Measurements from ENCODE around the gene ANAPC4. TPM values are rescaled to one million over a fixed set of nuclear protein-coding genes. Genes with fewer than 3 reads are reported as not detected.

The ANAPC4 gene
- total and polyA plus RNA-seq, 9 donors = 18.7 to 106 (median 34.4) TPM

DNA sequence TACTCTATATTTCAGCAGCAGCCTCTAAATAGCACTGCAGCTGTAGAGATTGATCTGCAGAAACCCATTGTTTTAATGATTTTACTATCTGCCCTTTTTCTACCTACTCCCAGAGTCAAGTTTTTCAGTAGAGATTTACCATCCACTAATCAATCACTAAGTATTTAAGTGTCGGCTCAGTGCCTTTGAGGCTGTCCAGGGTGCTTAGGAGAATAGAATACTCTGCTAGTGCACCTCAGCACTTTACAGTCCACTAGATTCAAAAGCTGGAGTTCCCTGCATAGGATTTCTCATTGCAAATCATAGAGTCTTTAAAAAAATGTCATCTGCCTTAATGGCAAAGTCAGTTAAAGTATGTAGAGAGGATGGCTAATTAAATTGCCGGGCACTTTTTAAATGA, 29.6 kb upstream of the ANAPC4 start:
- Histone ChIP-seq H3K27me3 (no peaks in the 10 kb centered on the region), H3K4me3 (no peak overlapping the region), H3K9me3 (no peaks in the 10 kb centered on the region), H3K36me3 (no peaks in the 10 kb centered on the region), H3K4me1 (ENCODE audit: insufficient read depth) (no peaks in the 10 kb centered on the region), H3K27ac (no peak overlapping the region)
- intact Hi-C loops (cut with DNase I) = no loop called here
- 79 to 93% (median 83%) methylated on average over 2 of the region's 2 CpGs for WGBS, 3 donors
- DNase-seq = no peak
- TF ChIP-seq POLR2A (IDR thresholded peaks at IDR 0.05) = no peak
- no peak for TF ChIP-seq EP300 (IDR thresholded peaks at IDR 0.05)
- TF ChIP-seq, protein P1, sequence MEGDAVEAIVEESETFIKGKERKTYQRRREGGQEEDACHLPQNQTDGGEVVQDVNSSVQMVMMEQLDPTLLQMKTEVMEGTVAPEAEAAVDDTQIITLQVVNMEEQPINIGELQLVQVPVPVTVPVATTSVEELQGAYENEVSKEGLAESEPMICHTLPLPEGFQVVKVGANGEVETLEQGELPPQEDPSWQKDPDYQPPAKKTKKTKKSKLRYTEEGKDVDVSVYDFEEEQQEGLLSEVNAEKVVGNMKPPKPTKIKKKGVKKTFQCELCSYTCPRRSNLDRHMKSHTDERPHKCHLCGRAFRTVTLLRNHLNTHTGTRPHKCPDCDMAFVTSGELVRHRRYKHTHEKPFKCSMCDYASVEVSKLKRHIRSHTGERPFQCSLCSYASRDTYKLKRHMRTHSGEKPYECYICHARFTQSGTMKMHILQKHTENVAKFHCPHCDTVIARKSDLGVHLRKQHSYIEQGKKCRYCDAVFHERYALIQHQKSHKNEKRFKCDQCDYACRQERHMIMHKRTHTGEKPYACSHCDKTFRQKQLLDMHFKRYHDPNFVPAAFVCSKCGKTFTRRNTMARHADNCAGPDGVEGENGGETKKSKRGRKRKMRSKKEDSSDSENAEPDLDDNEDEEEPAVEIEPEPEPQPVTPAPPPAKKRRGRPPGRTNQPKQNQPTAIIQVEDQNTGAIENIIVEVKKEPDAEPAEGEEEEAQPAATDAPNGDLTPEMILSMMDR (IDR thresholded peaks at IDR 0.05) = no peak

DNA sequence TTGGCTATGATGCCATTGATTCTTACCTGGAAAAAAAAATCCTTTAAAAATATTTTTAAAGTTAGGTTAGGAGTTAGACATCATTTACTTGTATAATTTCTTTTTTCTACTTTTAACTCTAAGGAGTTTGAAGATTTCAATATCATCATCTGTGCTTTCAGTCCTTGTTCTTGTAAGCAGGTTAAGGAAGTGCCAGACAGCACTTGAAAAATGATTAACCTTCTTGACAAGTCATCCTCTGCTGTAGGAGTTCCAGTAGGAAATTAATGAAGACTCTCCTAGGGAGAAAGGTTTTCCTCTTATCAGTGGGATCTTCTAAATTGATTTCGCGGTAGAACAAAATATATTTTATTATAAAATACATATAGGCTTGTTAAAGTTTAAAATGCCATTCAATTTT, 29.1 kb upstream of the ANAPC4 start:
- H3K27ac ChIP-seq = no peak overlapping the region
- TF ChIP-seq EP300 (IDR thresholded peaks at IDR 0.05) (no peak), POLR2A (IDR thresholded peaks at IDR 0.05) (no peak)
- TF ChIP-seq, protein P1 (IDR thresholded peaks at IDR 0.05) = no peak
- no peaks in the 10 kb centered on the region for H3K27me3 ChIP-seq
- 66 to 92% (median 83%) methylated on average over 2 of the region's 2 CpGs for WGBS, 3 donors
- H3K4me3 ChIP-seq = no peak overlapping the region
- H3K36me3 ChIP-seq = no peaks in the 10 kb centered on the region
- intact Hi-C loops (cut with DNase I) = no loop called here
- H3K4me1 ChIP-seq (ENCODE audit: insufficient read depth) = no peaks in the 10 kb centered on the region
- H3K9me3 ChIP-seq = no peaks in the 10 kb centered on the region
- DNase-seq = no peak

DNA sequence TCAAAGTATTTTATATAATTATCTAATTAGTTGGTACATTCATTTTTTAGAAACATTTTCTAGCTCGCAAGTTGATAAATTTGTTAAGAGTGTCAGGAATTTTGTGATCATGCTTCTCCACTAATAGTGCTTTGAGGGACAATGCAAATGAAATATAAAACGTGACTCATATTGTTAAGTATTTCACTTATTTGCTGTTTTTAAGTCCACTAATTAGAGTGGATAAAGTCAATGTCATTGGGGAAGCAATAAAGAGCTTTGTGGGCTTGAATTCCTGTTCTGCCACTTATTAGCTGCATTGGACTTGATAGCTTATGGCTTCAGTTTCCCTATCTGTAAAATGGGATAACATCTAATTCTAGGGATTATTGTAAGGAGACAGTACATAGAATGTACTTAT, 26.5 kb upstream of the ANAPC4 start:
- 80 to 85% (median 83%) methylated on average over 2 of the region's 2 CpGs for WGBS, 3 donors
- intact Hi-C loops (cut with DNase I) = no loop called here
- Histone ChIP-seq H3K9me3 (no peaks in the 10 kb centered on the region), H3K27ac (no peak overlapping the region), H3K27me3 (no peaks in the 10 kb centered on the region), H3K4me3 (no peak overlapping the region), H3K36me3 (no peaks in the 10 kb centered on the region), H3K4me1 (ENCODE audit: insufficient read depth) (no peaks in the 10 kb centered on the region)
- no peak for TF ChIP-seq EP300 (IDR thresholded peaks at IDR 0.05)
- TF ChIP-seq, protein P1 (IDR thresholded peaks at IDR 0.05) = no peak
- no peak for DNase-seq

DNA sequence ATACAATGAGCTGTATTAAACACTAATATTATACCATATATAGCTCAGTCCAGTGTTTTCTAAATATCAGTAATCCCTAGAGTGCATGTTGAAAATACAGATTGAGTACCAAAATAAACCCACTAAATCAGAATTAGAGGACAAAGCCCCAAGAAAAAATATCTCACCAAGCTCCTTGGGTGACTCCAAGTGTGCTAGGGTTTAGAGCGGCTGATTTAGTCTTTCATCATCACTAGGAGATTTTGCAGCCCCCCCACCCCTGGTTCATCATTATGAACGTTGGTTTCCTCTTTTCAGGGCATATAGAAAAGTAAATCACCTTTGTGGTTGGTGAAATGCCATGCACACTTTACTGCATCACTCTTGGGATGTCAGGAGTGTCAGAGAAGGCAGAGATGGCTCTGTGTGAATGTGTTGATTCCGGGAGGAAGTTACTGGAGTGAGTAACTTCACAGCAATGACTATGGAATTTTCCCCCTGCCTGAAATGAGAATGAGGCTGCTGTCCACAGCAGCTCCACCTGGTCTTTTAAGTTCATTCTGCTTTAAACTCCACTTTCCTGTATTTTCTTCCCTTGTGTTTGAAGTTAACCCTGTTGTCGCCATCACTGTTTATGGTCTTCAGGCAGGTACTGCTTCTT, 25.2 kb upstream of the ANAPC4 start:
- Histone ChIP-seq H3K9me3 (no peaks in the 10 kb centered on the region), H3K36me3 (no peaks in the 10 kb centered on the region), H3K27me3 (no peaks in the 10 kb centered on the region), H3K4me1 (ENCODE audit: insufficient read depth) (no peaks in the 10 kb centered on the region), H3K4me3 (no peak overlapping the region), H3K27ac (no peak overlapping the region)
- DNase-seq = no peak
- TF ChIP-seq EP300 (IDR thresholded peaks at IDR 0.05) (no peak), POLR2A (IDR thresholded peaks at IDR 0.05) (no peak)
- TF ChIP-seq, protein P1 (IDR thresholded peaks at IDR 0.05) = no peak
- WGBS, 3 donors = 82 to 90% (median 84%) methylated on average over 4 of the region's 4 CpGs
- intact Hi-C loops (cut with DNase I) = no loop called here
